ENCODE data around the gene POLR2J2.
"Not testable (repeated sequence)": the region's sequence is repeated elsewhere in the genome, so short reads cannot be mapped to it uniquely, and the experiment has no call there.

The POLR2J2 gene

GRCh38 chr7:102671956-102672307 is 469 bp upstream of the POLR2J2 start:
- not testable (repeated sequence) for DNase-seq (ENCODE audit: low read depth)

- DNase-seq (ENCODE audit: low read depth) = not testable (repeated sequence)
Measured at GRCh38 chr7:102667523-102667922, 3.9 kb downstream of the POLR2J2 start.

GRCh38 chr7:102666850-102667249 is 4.6 kb downstream of the POLR2J2 start:
- not testable (repeated sequence) for DNase-seq (ENCODE audit: low read depth)

GRCh38 chr7:102664765-102665164 is 6.7 kb downstream of the POLR2J2 start:
- not testable (repeated sequence) for DNase-seq (ENCODE audit: low read depth)

- not testable (repeated sequence) for DNase-seq (ENCODE audit: low read depth)
Measured at GRCh38 chr7:102649924-102650323, 21.5 kb downstream of the POLR2J2 start, which contains the start of gene SPDYE2B. Gene SPDYE2B (plus strand): TSS chr7:102650319. CDS start chr7:102652349, 2,030 bp downstream.

- DNase-seq (ENCODE audit: low read depth) = not testable (repeated sequence)
Measured at GRCh38 chr7:102647813-102648212, 23.6 kb downstream of the POLR2J2 start.

- DNase-seq (ENCODE audit: low read depth) = not testable (repeated sequence)
Measured at GRCh38 chr7:102643404-102643803, 28.1 kb downstream of the POLR2J2 start.

GRCh38 chr7:102642691-102643090 is 28.8 kb downstream of the POLR2J2 start, which contains the start of gene UPK3BL1:
Gene UPK3BL1 (minus strand): TSS chr7:102642791. CDS start chr7:102642741, 50 bp downstream.
- not testable (repeated sequence) for DNase-seq (ENCODE audit: low read depth)

GRCh38 chr7:102638848-102639247 is 32.6 kb downstream of the POLR2J2 start:
- DNase-seq (ENCODE audit: low read depth) = not testable (repeated sequence)

- DNase-seq (ENCODE audit: low read depth) = not testable (repeated sequence)
Measured at GRCh38 chr7:102636956-102637355, 34.5 kb downstream of the POLR2J2 start.

- DNase-seq (ENCODE audit: low read depth) = not testable (repeated sequence)
Measured at GRCh38 chr7:102635354-102635753, 36.1 kb downstream of the POLR2J2 start.

GRCh38 chr7:102634299-102634698 is 37.2 kb downstream of the POLR2J2 start:
- not testable (repeated sequence) for DNase-seq (ENCODE audit: low read depth)

- DNase-seq (ENCODE audit: low read depth) = not testable (repeated sequence)
Measured at GRCh38 chr7:102630622-102631021, 40.8 kb downstream of the POLR2J2 start.

- DNase-seq (ENCODE audit: low read depth) = not testable (repeated sequence)
Measured at GRCh38 chr7:102627271-102627904, 44.1 kb downstream of the POLR2J2 start.

- DNase-seq (ENCODE audit: low read depth) = not testable (repeated sequence)
Measured at GRCh38 chr7:102618122-102618521, 53.3 kb downstream of the POLR2J2 start.

GRCh38 chr7:102616507-102617125 is 54.8 kb downstream of the POLR2J2 start, which contains the start of gene RASA4:
Gene RASA4 (minus strand): TSS chr7:102616756. CDS start chr7:102616689, 67 bp downstream.
- not testable (repeated sequence) for DNase-seq (ENCODE audit: low read depth)

Data from iris pigment epithelial cell (primary cell).